Measurements from ENCODE around the gene EFCAB11. TPM values are rescaled to one million over a fixed set of nuclear protein-coding genes. Genes with fewer than 3 reads are reported as not detected.

EFCAB11 gene
- total and polyA plus RNA-seq, 9 of the 15 experiments (the other 6 are each of a cell fraction or from before 2014, with no cell fraction given) = 13.4 to 37.9 (median 17.4) TPM

GRCh38 chr14:89828471-89829165, 125.9 kb downstream of the EFCAB11 start:
- Histone ChIP-seq H3K36me3 (ENCODE audit: control insufficient read depth, insufficient read depth, low read length) (no peaks in the 10 kb centered on the region), H3K4me1 (replicated peaks in 1 of 2; ENCODE audit: control insufficient read depth in 2 of 2, insufficient read depth in 2 of 2, low read length in 2 of 2) (no peaks in the 10 kb centered on the region), H3K9ac (ENCODE audit: insufficient read depth in 1 of 2, low read depth in 2 of 2, low read length in 2 of 2) (no peak overlapping the region), H3K4me3 (no peak overlapping the region), H4K20me1 (replicated peaks; ENCODE audit: control insufficient read depth, insufficient read depth, low read length) (no peaks in the 10 kb centered on the region), H3K79me2 (ENCODE audit: control insufficient read depth, insufficient read depth, low read length) (no peaks in the 10 kb centered on the region), H3K9me1 (ENCODE audit: control insufficient read depth, insufficient read depth, low read length) (no peaks in the 10 kb centered on the region), H3K27me3 (ENCODE audit: control insufficient read depth in 2 of 2, insufficient read depth in 2 of 2, low read length in 2 of 2) (0 out of 5 replicates have a peak, but pooled peaks cover 0 to 3% of the 10 kb centered on the region in 2 experiments), H3K9me3 (replicated peaks; ENCODE audit: control insufficient read depth, insufficient read depth, low read depth, low read length) (no peaks in the 10 kb centered on the region), H3K27ac (ENCODE audit: extremely low read depth, low read depth, low read length) (no peak overlapping the region), H3K4me2 (ENCODE audit: insufficient read depth, low read length) (no peak overlapping the region), H2AFZ (ENCODE audit: low read depth, low read length) (no peak overlapping the region)
- intact Hi-C loops (cut with micrococcal nuclease) = no loop called here
- ChIA-PET CTCF (ENCODE audit: low intra/inter-chr PET ratio) (no interaction called here), POLR2A (interaction anchor here (0.6 to 1.8 kb wide), 2 partner anchors 16 to 761 kb away, joined by 3 to 4 read pairs; no protein-coding TSS in a partner anchor)
- ATAC-seq (no peak), DNase-seq (ENCODE audit: extremely low read depth in 1 of 4, low spot score in 3 of 4) (no peak), FAIRE-seq (no peak)
- no TSS peak for BruUV-seq (replicated peaks)
- 0% methylated on average over 5 of the region's 5 CpGs for WGBS (ENCODE audit: insufficient coverage, low coverage, missing lambda C conversion rate)
- TF ChIP-seq NR2F6 (CRISPR knock-in tag; IDR thresholded peaks at IDR 0.05) (no peak), BRD4 (IDR thresholded peaks at IDR 0.05) (no peak), SRSF3 (IDR thresholded peaks at IDR 0.05; ENCODE audit: insufficient read depth, low read length) (no peak), SIN3B (IDR thresholded peaks at IDR 0.05; ENCODE audit: low read depth) (no peak), ZNF79 (CRISPR knock-in tag; IDR thresholded peaks at IDR 0.05; ENCODE audit: low read depth) (no peak), XRCC4 (IDR thresholded peaks at IDR 0.05; ENCODE audit: extremely low read depth, insufficient read depth, insufficient read length) (no peak), SMAD1 (IDR thresholded peaks at IDR 0.05; ENCODE audit: low read depth, low read length, partially characterized antibody) (no peak), MAFK (IDR thresholded peaks at IDR 0.05; ENCODE audit: low read length) (no peak), ELF2 (CRISPR knock-in tag; IDR thresholded peaks at IDR 0.05) (no peak), TGIF2 (CRISPR knock-in tag; IDR thresholded peaks at IDR 0.05) (no peak), STAG1 (CRISPR knock-in tag; IDR thresholded peaks at IDR 0.05; ENCODE audit: borderline replicate concordance) (no peak), KAT2B (IDR thresholded peaks at IDR 0.05; ENCODE audit: low read depth, low read length) (no peak), ATF2 (CRISPR knock-in tag; IDR thresholded peaks at IDR 0.05) (no peak), RB1 (IDR thresholded peaks at IDR 0.05; ENCODE audit: low read depth) (no peak), GTF2B (IDR thresholded peaks at IDR 0.05; ENCODE audit: extremely low read depth, insufficient read length) (no peak), MCM7 (IDR thresholded peaks at IDR 0.05) (no peak)
- in situ Hi-C loops (cut with MboI) = no loop called here
